Subcutaneous abdominal adipose tissue (tissue), 5 donors: Measurements from ENCODE around the gene SERPINB1.

ENCODE experiments used
- H3K27ac ChIP-seq: one replicate; pipeline ENCODE4 v1.7.0; 2013; ENCODE audit warnings: low read depth, mild to moderate bottlenecking, inconsistent platforms, low read length, moderate library complexity
- H3K27me3 ChIP-seq, 5 donors: one replicate each; pipeline ENCODE4 v1.7.0; 2013; ENCODE audit warnings: low read length in 5 of 5, inconsistent platforms in 1 of 5; ENCODE audit not compliant: control insufficient read depth in 5 of 5, insufficient read depth in 4 of 5
- H3K36me3 ChIP-seq, 5 donors: one replicate each; pipeline ENCODE4 v1.7.0; 2013; ENCODE audit warnings: low read length in 5 of 5; ENCODE audit not compliant: control insufficient read depth in 5 of 5, insufficient read depth in 5 of 5
- H3K4me1 ChIP-seq, 5 donors: one replicate each; pipeline ENCODE4 v1.7.0; 2013; ENCODE audit warnings: low read length in 5 of 5, mild to moderate bottlenecking in 3 of 5, moderate library complexity in 1 of 5; ENCODE audit not compliant: control insufficient read depth in 5 of 5, insufficient read depth in 5 of 5
- H3K4me3 ChIP-seq, 5 donors: one replicate each; pipeline ENCODE4 v1.7.0; 2013; ENCODE audit warnings: low read length in 5 of 5, low read depth in 1 of 5
- H3K9ac ChIP-seq, 5 donors: one replicate each; pipeline ENCODE4 v1.7.0; 2013; ENCODE audit warnings: low read length in 5 of 5, mild to moderate bottlenecking in 4 of 5, moderate library complexity in 3 of 5
- H3K9me3 ChIP-seq, 5 donors: one replicate each; pipeline ENCODE4 v1.7.0; 2013; ENCODE audit warnings: low read length in 5 of 5; ENCODE audit not compliant: control insufficient read depth in 5 of 5
- donor health status: healthy.
- donor health status: healthy.
- donor health status: healthy.
- donor health status: healthy.
- donor health status: healthy.

SERPINB1 gene

DNA sequence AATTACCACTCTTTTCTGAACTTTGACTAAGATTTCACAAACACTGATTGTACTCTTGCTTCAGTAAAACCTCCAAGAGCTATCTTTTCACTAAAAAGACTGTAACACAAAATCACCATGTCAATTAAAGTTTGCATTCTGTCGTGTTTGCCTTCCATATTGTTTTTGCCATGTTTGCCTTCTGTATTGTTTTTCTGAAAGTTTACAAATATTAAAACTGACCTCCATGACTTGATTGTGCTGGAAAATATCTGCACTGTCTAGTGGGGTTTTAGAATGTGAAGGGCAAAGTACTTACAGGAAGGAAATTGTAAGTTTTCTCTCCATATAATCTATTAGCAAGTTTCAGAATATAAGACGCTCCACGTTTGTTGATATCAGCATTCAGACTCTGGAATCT is 3.4 kb downstream of the SERPINB1 start:
- Histone ChIP-seq H3K9me3 (no peaks in the 10 kb centered on the region), H3K4me1 (peaks cover 2 to 31% (median 30%) of the 10 kb centered on the region in 5 donors), H3K4me3 (no peak overlapping the region), H3K27ac (no peak overlapping the region), H3K9ac (no peak overlapping the region), H3K36me3 (peaks cover 29 to 61% (median 48%) of the 10 kb centered on the region in 5 donors), H3K27me3 (no peaks in the 10 kb centered on the region)

DNA sequence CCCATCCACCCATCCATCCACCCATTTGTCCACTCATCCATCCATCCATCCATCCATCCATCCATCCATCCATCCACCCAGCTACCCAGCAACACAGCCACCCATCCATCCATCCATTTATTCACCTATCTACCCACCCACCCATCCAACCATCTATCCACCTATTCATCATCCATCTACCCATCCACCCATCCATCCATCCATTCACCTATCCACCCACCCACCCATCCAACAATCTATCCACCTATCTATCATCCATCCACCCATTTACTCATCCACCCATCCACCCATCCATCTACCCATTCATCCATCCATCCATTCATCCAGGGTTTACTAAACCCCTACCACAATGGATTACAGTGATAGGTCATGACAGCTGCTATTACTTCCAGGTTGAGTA is 7.4 kb downstream of the SERPINB1 start:
- Histone ChIP-seq H3K27me3 (no peaks in the 10 kb centered on the region), H3K4me1 (peaks cover 0 to 5% (median 0%) of the 10 kb centered on the region in 5 donors), H3K36me3 (peaks cover 34 to 62% (median 47%) of the 10 kb centered on the region in 5 donors), H3K27ac (no peak overlapping the region), H3K4me3 (no peak overlapping the region), H3K9me3 (no peaks in the 10 kb centered on the region), H3K9ac (no peak overlapping the region)

- Histone ChIP-seq H3K27ac (no peak overlapping the region), H3K4me1 (peaks cover 0 to 4% (median 0%) of the 10 kb centered on the region in 5 donors), H3K4me3 (no peak overlapping the region), H3K9ac (no peak overlapping the region), H3K27me3 (no peaks in the 10 kb centered on the region), H3K36me3 (peaks cover 23 to 40% (median 29%) of the 10 kb centered on the region in 5 donors), H3K9me3 (no peaks in the 10 kb centered on the region)
Observed at GRCh38 chr6:2831392-2831791, 10.3 kb downstream of the SERPINB1 start.

DNA sequence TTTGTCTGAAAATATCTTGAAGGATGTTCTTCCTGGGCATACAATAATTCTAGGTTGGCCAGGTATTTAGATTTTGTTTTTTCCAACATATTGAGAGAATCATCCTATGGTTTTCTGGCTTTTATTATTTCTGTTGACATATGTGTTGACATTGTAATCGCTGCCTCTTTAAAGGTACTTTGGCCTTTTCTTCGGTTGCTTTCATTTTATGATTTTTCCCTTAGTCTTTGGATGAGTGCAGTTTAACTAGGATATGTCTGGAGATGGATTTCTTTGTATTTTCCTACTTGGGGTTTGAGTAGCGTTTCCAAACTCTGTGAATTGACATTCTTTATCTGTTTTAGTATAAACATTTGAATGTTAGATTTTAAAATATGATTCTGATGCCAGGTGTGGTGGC is 11.5 kb downstream of the SERPINB1 start:
- Histone ChIP-seq H3K9ac (no peak overlapping the region), H3K36me3 (peaks cover 11 to 28% (median 17%) of the 10 kb centered on the region in 5 donors), H3K27me3 (no peaks in the 10 kb centered on the region), H3K9me3 (no peaks in the 10 kb centered on the region), H3K27ac (no peak overlapping the region), H3K4me3 (no peak overlapping the region), H3K4me1 (peaks cover 0 to 4% (median 0%) of the 10 kb centered on the region in 5 donors)

- Histone ChIP-seq H3K27ac (no peak overlapping the region), H3K4me3 (no peak overlapping the region), H3K9ac (no peak overlapping the region), H3K9me3 (no peaks in the 10 kb centered on the region), H3K36me3 (peaks cover 5 to 21% (median 8%) of the 10 kb centered on the region in 5 donors), H3K27me3 (no peaks in the 10 kb centered on the region), H3K4me1 (peaks cover 0 to 4% (median 0%) of the 10 kb centered on the region in 5 donors)
Observed at GRCh38 chr6:2829253-2829652, 12.4 kb downstream of the SERPINB1 start.

DNA sequence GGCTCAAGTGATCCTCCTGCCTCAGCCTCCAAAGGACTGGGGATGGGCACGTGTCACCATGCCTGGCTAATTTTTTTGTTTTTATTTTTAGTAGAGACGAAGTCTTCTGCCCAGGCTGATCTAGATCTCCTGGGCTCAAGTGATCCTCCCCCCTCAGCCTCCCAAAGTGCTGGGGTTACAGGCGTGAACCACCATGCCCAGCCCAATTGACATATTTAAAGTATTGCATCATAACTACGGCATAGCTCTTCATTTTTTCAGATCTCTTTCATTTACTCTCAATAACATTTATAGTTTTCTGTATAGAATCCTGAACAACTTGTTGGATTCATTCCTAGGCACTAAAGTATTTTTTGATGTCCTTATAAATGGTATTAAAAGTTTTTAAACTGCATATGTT is 13.0 kb downstream of the SERPINB1 start:
- Histone ChIP-seq H3K27ac (no peak overlapping the region), H3K36me3 (peaks cover 2 to 15% (median 8%) of the 10 kb centered on the region in 5 donors), H3K4me3 (no peak overlapping the region), H3K9me3 (no peaks in the 10 kb centered on the region), H3K9ac (no peak overlapping the region), H3K27me3 (no peaks in the 10 kb centered on the region), H3K4me1 (peaks cover 0 to 4% (median 0%) of the 10 kb centered on the region in 5 donors)

- H3K4me1 ChIP-seq = peaks cover 0 to 4% (median 0%) of the 10 kb centered on the region in 5 donors
Observed at GRCh38 chr6:2827142-2827541, 14.5 kb downstream of the SERPINB1 start.

DNA sequence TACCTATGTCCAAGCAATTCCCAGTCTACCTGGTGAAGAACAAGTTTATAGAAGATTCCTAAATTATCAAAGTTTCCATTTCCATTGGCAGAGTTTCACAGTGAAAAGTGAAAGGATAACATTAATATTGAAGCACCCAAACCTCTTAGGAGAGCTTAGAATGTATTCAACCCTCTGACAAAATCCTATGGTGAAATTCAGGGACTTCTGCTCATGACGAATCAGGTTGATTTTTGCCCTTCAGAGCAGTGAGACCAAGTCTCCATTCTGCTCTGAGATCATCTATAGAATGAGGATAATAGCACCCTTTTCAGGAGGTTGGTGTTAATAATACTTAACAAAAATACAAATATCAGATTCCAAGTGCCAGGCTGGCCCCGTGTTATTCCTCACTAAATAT is 15.5 kb downstream of the SERPINB1 start:
- H3K4me1 ChIP-seq = peaks cover 0 to 4% (median 0%) of the 10 kb centered on the region in 5 donors
- H3K4me3 ChIP-seq = no peak overlapping the region
- H3K9me3 ChIP-seq = no peaks in the 10 kb centered on the region
- no peak overlapping the region for H3K9ac ChIP-seq
- H3K27me3 ChIP-seq = no peaks in the 10 kb centered on the region
- peaks cover 0 to 2% (median 0%) of the 10 kb centered on the region in 5 donors for H3K36me3 ChIP-seq
- no peak overlapping the region for H3K27ac ChIP-seq

More at GRCh38 chr6:2827142-2827541, 14.5 kb downstream of the SERPINB1 start:
- Histone ChIP-seq H3K36me3 (peaks cover 0 to 4% (median 0%) of the 10 kb centered on the region in 5 donors), H3K9me3 (no peaks in the 10 kb centered on the region), H3K27me3 (no peaks in the 10 kb centered on the region), H3K9ac (no peak overlapping the region), H3K27ac (no peak overlapping the region), H3K4me3 (no peak overlapping the region)

GRCh38 chr6:2823104-2823850 is 18.4 kb downstream of the SERPINB1 start:
- H3K9ac ChIP-seq = no peak overlapping the region

GRCh38 chr6:2821554-2821953 is 20.1 kb downstream of the SERPINB1 start:
- Histone ChIP-seq H3K4me1 (peaks cover 0 to 13% (median 7%) of the 10 kb centered on the region in 5 donors), H3K4me3 (no peak overlapping the region), H3K9me3 (no peaks in the 10 kb centered on the region), H3K27ac (no peak overlapping the region), H3K9ac (no peak overlapping the region), H3K36me3 (peaks cover 0 to 2% (median 0%) of the 10 kb centered on the region in 5 donors), H3K27me3 (no peaks in the 10 kb centered on the region)

More at GRCh38 chr6:2823104-2823850, 18.4 kb downstream of the SERPINB1 start:
- Histone ChIP-seq H3K27me3 (no peaks in the 10 kb centered on the region), H3K4me1 (peaks cover 0 to 6% (median 6%) of the 10 kb centered on the region in 5 donors), H3K36me3 (peaks cover 0 to 2% (median 0%) of the 10 kb centered on the region in 5 donors), H3K4me3 (no peak overlapping the region), H3K9me3 (no peaks in the 10 kb centered on the region), H3K27ac (no peak overlapping the region)
